Measurements from ENCODE around the gene COASY. TPM values are rescaled to one million over a fixed set of nuclear protein-coding genes. Genes with fewer than 3 reads are reported as not detected.

Gene COASY
- polyA plus RNA-seq, 3 donors, result 52.6 to 63.8 (median 57.9) TPM

DNA sequence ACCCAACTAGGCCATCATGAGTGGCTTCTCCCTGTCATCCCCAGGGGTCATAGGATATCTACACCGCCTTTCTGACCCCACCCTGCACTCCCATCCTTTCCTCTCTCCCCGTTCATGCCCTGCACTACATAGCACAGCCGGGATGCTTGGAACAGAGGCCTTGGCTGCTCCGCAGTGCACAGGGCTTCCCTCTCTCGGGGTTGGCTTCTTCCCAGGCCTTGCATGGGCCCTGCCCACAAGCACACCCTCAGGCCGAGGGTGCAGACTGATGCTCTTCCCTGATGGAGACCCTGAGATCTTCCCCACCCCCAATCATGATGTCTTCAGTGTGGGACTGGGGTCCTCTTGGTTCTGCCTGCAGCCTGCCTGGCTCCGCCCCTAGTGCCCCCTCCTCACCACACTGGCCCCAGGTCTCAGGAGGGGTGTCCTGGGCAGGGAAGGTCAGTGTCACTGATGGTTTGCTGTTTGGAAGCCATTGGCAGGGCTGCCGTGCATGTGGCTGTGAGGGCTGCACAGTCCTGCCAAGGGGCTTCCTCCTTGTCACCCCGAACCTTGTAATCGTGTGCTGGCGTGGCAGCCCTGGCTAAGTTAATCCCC, 40.2 kb upstream of the COASY start:
- Mint-ChIP-seq H3K36me3 (peaks cover 37 to 60% of the 10 kb centered on the region in 2 donors), H3K27ac (no peak overlapping the region), H3K4me3 (no peak overlapping the region), H3K4me1 (peaks cover 41% of the 10 kb centered on the region), H3K27me3 (ENCODE audit: low read depth in 3 of 3) (peaks cover 1 to 7% (median 3%) of the 10 kb centered on the region in 3 donors), H3K9me3 (peaks cover 0 to 2% (median 0%) of the 10 kb centered on the region in 7 donors)
- H3K27me3 ChIP-seq (ENCODE audit: control insufficient read depth in 2 of 2, insufficient read depth in 2 of 2, low read length in 2 of 2), result no peaks in the 10 kb centered on the region
- H2AFZ ChIP-seq (ENCODE audit: insufficient read depth, low read depth, low read length, poor library complexity, severe bottlenecking), result no peak overlapping the region
- H3K79me2 ChIP-seq (ENCODE audit: insufficient read depth, low read length), result no peaks in the 10 kb centered on the region
- H3K36me3 ChIP-seq (replicated peaks in 1 of 2; ENCODE audit: control insufficient read depth in 1 of 2, insufficient read depth in 2 of 2, low read length in 2 of 2), result peaks cover 25 to 35% of the 10 kb centered on the region in 2 donors
- DNase-seq, result no peak
- H3K4me3 ChIP-seq (replicated peaks in 1 of 3; ENCODE audit: low read depth in 2 of 3, low read length in 3 of 3), result no peak overlapping the region
- peaks cover 36 to 38% of the 10 kb centered on the region in 2 donors for H3K4me1 ChIP-seq (ENCODE audit: control insufficient read depth in 1 of 2, insufficient read depth in 2 of 2, low read length in 2 of 2)
- no peak overlapping the region for H3K27ac ChIP-seq (ENCODE audit: low read depth in 1 of 2, low read length in 2 of 2)
- H3K9me3 ChIP-seq (replicated peaks in 1 of 2; ENCODE audit: control insufficient read depth in 1 of 2, insufficient read depth in 1 of 2, low read length in 2 of 2), result no peaks in the 10 kb centered on the region
- TF ChIP-seq, protein P1, sequence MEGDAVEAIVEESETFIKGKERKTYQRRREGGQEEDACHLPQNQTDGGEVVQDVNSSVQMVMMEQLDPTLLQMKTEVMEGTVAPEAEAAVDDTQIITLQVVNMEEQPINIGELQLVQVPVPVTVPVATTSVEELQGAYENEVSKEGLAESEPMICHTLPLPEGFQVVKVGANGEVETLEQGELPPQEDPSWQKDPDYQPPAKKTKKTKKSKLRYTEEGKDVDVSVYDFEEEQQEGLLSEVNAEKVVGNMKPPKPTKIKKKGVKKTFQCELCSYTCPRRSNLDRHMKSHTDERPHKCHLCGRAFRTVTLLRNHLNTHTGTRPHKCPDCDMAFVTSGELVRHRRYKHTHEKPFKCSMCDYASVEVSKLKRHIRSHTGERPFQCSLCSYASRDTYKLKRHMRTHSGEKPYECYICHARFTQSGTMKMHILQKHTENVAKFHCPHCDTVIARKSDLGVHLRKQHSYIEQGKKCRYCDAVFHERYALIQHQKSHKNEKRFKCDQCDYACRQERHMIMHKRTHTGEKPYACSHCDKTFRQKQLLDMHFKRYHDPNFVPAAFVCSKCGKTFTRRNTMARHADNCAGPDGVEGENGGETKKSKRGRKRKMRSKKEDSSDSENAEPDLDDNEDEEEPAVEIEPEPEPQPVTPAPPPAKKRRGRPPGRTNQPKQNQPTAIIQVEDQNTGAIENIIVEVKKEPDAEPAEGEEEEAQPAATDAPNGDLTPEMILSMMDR (IDR thresholded peaks at IDR 0.05), result no peak
- intact Hi-C loops (cut with micrococcal nuclease), result no loop called here
- no peak overlapping the region for H3K4me2 ChIP-seq (replicated peaks; ENCODE audit: extremely low read depth, low read length, poor library complexity, severe bottlenecking)
- H4K20me1 ChIP-seq (ENCODE audit: insufficient read depth, low read length), result peaks cover 54% of the 10 kb centered on the region
- H3K9ac ChIP-seq (ENCODE audit: insufficient read depth, low read length, poor library complexity, severe bottlenecking), result no peak overlapping the region
- 93% methylated on average over 9 of the region's 11 CpGs for WGBS (ENCODE audit: insufficient coverage)

DNA sequence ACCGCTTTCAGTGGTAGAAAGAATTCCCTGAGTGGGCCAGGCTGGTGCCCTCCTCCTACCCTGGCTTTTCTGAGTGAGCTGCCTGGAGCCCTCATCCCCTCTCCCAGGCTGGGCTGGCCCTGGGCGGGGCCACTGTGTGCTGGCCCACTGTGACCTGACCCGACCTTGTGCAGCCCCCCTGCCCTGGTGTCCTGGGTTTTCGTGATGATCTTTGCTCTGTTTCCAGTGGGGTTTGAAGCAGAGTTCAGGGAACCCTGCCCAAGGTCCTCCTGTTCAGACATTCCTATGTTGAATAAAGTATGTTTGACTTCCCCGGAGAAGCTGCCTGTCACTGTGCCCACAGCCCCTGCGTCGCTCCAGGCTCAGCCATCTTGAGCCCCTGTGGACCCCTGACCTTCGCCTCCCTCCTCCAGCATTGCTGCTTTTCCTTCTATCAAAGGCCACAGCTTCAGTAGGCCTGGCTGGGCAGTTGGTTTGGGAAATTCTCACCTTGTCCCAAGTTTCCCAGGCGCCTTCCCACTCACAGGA, 39.6 kb upstream of the COASY start:
- Histone ChIP-seq H3K27me3 (ENCODE audit: control insufficient read depth in 2 of 2, insufficient read depth in 2 of 2, low read length in 2 of 2) (no peaks in the 10 kb centered on the region), H3K4me2 (replicated peaks; ENCODE audit: extremely low read depth, low read length, poor library complexity, severe bottlenecking) (no peak overlapping the region), H3K9me3 (replicated peaks in 1 of 2; ENCODE audit: control insufficient read depth in 1 of 2, insufficient read depth in 1 of 2, low read length in 2 of 2) (no peaks in the 10 kb centered on the region), H3K9ac (ENCODE audit: insufficient read depth, low read length, poor library complexity, severe bottlenecking) (no peak overlapping the region), H3K27ac (ENCODE audit: low read depth in 1 of 2, low read length in 2 of 2) (no peak overlapping the region), H3K4me1 (ENCODE audit: control insufficient read depth in 1 of 2, insufficient read depth in 2 of 2, low read length in 2 of 2) (peaks cover 31 to 32% of the 10 kb centered on the region in 2 donors), H4K20me1 (ENCODE audit: insufficient read depth, low read length) (peaks cover 50% of the 10 kb centered on the region), H3K79me2 (ENCODE audit: insufficient read depth, low read length) (no peaks in the 10 kb centered on the region), H3K4me3 (replicated peaks in 1 of 3; ENCODE audit: low read depth in 2 of 3, low read length in 3 of 3) (no peak overlapping the region), H2AFZ (ENCODE audit: insufficient read depth, low read depth, low read length, poor library complexity, severe bottlenecking) (no peak overlapping the region), H3K36me3 (replicated peaks in 1 of 2; ENCODE audit: control insufficient read depth in 1 of 2, insufficient read depth in 2 of 2, low read length in 2 of 2) (peaks cover 24 to 31% of the 10 kb centered on the region in 2 donors)
- H3K27me3 Mint-ChIP-seq (ENCODE audit: low read depth in 3 of 3), result peaks cover 1 to 7% (median 3%) of the 10 kb centered on the region in 3 donors
- no peak overlapping the region for H3K4me3 Mint-ChIP-seq
- TF ChIP-seq, protein P1 (IDR thresholded peaks at IDR 0.05), result no peak
- no peak overlapping the region for H3K27ac Mint-ChIP-seq
- intact Hi-C loops (cut with micrococcal nuclease), result no loop called here
- H3K36me3 Mint-ChIP-seq, result peaks cover 34 to 55% of the 10 kb centered on the region in 2 donors
- no peak for DNase-seq
- H3K4me1 Mint-ChIP-seq, result peaks cover 37% of the 10 kb centered on the region
- 100% methylated on average over 4 of the region's 9 CpGs for WGBS (ENCODE audit: insufficient coverage)
- H3K9me3 Mint-ChIP-seq, result peaks cover 0 to 2% (median 0%) of the 10 kb centered on the region in 7 donors
